Suprapubic skin (tissue), 4 donors: ENCODE measurements around the gene PPP1R2. TPM values are rescaled to one million over a fixed set of nuclear protein-coding genes. Genes with fewer than 3 reads are reported as not detected.

Experiments used
- DNase-seq, 2 donors: peaks; one replicate each; pipeline ENCODE4 v3.0.0-alpha.2; 2019; ENCODE audit warnings: low spot score in 2 of 2
- H3K27ac ChIP-seq: fragments of 200-600 bp; sonication (generic); one replicate; pipeline ENCODE4 v1.5.1; 2019
- H3K27me3 ChIP-seq: fragments of 200-600 bp; sonication (generic); one replicate; pipeline ENCODE4 v1.5.1; 2019
- H3K36me3 ChIP-seq: fragments of 200-600 bp; sonication (generic); one replicate; pipeline ENCODE4 v1.5.1; 2019
- H3K4me1 ChIP-seq: fragments of 200-600 bp; sonication (generic); one replicate; pipeline ENCODE4 v1.5.1; 2019
- H3K4me3 ChIP-seq: fragments of 200-600 bp; sonication (generic); one replicate; pipeline ENCODE4 v1.5.1; 2019; ENCODE audit warnings: mild to moderate bottlenecking
- H3K9me3 ChIP-seq: fragments of 200-600 bp; sonication (generic); one replicate; pipeline ENCODE4 v1.5.1; 2019
- EP300 ChIP-seq: sonication (generic); formaldehyde crosslinking; IDR thresholded peaks from one replicate; pipeline ENCODE4 v1.6.1; 2017; ENCODE audit warnings: antibody characterized with exemption
- POLR2A ChIP-seq, 2 donors: fragments of 450-650 bp; IDR thresholded peaks; one replicate each; pipeline ENCODE4 v1.6.1; 2017; ENCODE audit warnings: antibody characterized with exemption in 2 of 2, mild to moderate bottlenecking in 2 of 2, moderate library complexity in 2 of 2
- POLR2AphosphoS5 ChIP-seq, 3 donors: sonication (generic); formaldehyde crosslinking; IDR thresholded peaks; one replicate each; pipeline ENCODE4 v1.6.1; 2017; ENCODE audit warnings: antibody characterized with exemption in 3 of 3
- WGBS: methylation state at CpG from one replicate; pipeline ENCODE4 v1.1.5; 2018; 5-methylcytosine and 5-hydroxymethylcytosine counted together
- total RNA-seq, 4 donors: library from RNA; depleted of rRNA; stranded (reverse); fragments of >200 nt; gene quantifications; one replicate each; pipeline ENCODE4 v1.1.0, GENCODE V29; 2016
- TF ChIP-seq, protein P1 (sequence below), 2 donors: fragments of 200-600 bp in 1 of 2; fragments of 450-650 bp in 1 of 2; sonication (generic) in 1 of 2; IDR thresholded peaks; one replicate each; pipeline ENCODE4 v1.5.1; 2016 to 2019; ENCODE audit warnings: antibody characterized with exemption in 2 of 2, mild to moderate bottlenecking in 1 of 2, moderate library complexity in 1 of 2

PPP1R2 gene
- total RNA-seq, 4 donors from 2014 or later = 61.7 to 96.0 (median 71.4) TPM

GRCh38 chr3:195535293-195535692, 7.8 kb downstream of the PPP1R2 start:
- H3K4me1 ChIP-seq = peaks cover 39% of the 10 kb centered on the region
- H3K4me3 ChIP-seq = no peak overlapping the region
- DNase-seq = no peak
- no peaks in the 10 kb centered on the region for H3K36me3 ChIP-seq
- H3K27ac ChIP-seq = no peak overlapping the region
- TF ChIP-seq POLR2A (IDR thresholded peaks at IDR 0.05) = no peak
- no peak for TF ChIP-seq EP300
- TF ChIP-seq POLR2AphosphoS5 (IDR thresholded peaks at IDR 0.05) = no peak
- TF ChIP-seq, protein P1, sequence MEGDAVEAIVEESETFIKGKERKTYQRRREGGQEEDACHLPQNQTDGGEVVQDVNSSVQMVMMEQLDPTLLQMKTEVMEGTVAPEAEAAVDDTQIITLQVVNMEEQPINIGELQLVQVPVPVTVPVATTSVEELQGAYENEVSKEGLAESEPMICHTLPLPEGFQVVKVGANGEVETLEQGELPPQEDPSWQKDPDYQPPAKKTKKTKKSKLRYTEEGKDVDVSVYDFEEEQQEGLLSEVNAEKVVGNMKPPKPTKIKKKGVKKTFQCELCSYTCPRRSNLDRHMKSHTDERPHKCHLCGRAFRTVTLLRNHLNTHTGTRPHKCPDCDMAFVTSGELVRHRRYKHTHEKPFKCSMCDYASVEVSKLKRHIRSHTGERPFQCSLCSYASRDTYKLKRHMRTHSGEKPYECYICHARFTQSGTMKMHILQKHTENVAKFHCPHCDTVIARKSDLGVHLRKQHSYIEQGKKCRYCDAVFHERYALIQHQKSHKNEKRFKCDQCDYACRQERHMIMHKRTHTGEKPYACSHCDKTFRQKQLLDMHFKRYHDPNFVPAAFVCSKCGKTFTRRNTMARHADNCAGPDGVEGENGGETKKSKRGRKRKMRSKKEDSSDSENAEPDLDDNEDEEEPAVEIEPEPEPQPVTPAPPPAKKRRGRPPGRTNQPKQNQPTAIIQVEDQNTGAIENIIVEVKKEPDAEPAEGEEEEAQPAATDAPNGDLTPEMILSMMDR (IDR thresholded peaks at IDR 0.05) = no peak
- 73% methylated on average over 5 of the region's 5 CpGs for WGBS
- no peaks in the 10 kb centered on the region for H3K9me3 ChIP-seq
- no peaks in the 10 kb centered on the region for H3K27me3 ChIP-seq

DNA sequence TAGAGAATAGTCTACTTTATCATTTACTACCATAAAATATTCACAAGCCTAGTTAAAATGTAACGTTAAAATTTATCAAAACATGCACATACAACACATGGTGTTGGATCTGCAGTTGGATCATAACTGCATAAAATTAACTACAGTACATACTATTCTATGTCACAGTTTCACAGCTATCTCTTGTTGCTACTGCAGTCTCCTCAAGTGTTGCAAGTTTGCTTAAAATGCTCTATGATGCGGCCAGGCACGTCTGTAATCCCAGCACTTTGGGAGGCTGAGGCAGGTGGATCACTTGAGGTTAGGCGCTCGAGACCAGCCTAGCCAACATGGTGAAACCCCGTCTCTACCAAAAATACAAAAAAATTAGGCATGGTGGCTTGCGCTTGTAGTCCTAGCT, 10.3 kb downstream of the PPP1R2 start:
- 79% methylated on average over 7 of the region's 7 CpGs for WGBS
- H3K27me3 ChIP-seq = no peaks in the 10 kb centered on the region
- peaks cover 18% of the 10 kb centered on the region for H3K4me1 ChIP-seq
- no peak overlapping the region for H3K4me3 ChIP-seq
- no peak overlapping the region for H3K27ac ChIP-seq
- H3K36me3 ChIP-seq = peaks cover 3% of the 10 kb centered on the region
- no peaks in the 10 kb centered on the region for H3K9me3 ChIP-seq
- TF ChIP-seq POLR2AphosphoS5 (IDR thresholded peaks at IDR 0.05) (no peak), EP300 (no peak), POLR2A (IDR thresholded peaks at IDR 0.05) (no peak)
- TF ChIP-seq, protein P1 (IDR thresholded peaks at IDR 0.05) = no peak
- no peak for DNase-seq

DNA sequence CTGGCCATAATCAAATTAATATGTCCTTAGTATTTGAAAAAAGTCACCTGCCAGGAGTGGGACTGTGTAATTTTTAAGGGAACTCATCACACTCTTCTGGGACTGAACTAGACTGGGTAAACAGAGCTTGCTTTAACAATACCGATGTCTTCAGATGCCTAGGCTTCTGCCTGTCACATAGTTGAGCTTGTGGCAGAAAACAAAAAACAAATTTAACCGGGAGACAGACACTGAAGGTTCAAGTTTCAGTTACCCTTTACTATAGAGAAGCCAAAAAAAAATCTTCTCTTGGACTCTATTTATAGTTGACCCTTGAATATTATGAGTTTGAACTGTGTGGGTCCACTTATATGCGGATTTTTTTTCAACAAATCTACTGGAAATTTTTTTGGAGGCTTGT, 10.8 kb downstream of the PPP1R2 start:
- no peak for DNase-seq
- Histone ChIP-seq H3K4me1 (peaks cover 16% of the 10 kb centered on the region), H3K4me3 (no peak overlapping the region), H3K27ac (no peak overlapping the region), H3K27me3 (no peaks in the 10 kb centered on the region), H3K9me3 (no peaks in the 10 kb centered on the region), H3K36me3 (peaks cover 8% of the 10 kb centered on the region)
- TF ChIP-seq, protein P1 (IDR thresholded peaks at IDR 0.05) = no peak
- TF ChIP-seq POLR2AphosphoS5 (IDR thresholded peaks at IDR 0.05) = no peak
- TF ChIP-seq EP300 = no peak
- no peak for TF ChIP-seq POLR2A (IDR thresholded peaks at IDR 0.05)
- 77% methylated on average over 3 of the region's 3 CpGs for WGBS

DNA sequence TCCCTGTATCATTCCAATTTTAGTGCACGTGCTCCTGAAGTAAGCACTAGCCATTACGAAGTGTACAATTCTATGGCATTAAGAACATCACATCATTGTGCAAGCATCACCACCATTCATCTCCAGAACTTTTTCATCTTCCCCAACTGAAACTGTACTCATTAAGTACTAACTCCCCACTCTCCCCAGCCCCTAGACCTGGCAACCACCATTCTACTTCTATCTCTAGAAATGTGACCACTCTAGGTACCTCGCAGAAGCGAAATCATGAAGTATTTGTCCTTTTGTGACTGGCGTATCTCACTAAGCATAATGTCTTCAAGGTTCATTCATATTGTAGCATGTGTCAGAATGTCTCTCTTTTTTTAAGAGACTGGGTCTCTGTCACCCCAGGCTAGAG, 11.4 kb downstream of the PPP1R2 start:
- H3K4me3 ChIP-seq = no peak overlapping the region
- TF ChIP-seq POLR2AphosphoS5 (IDR thresholded peaks at IDR 0.05) = no peak
- TF ChIP-seq POLR2A (IDR thresholded peaks at IDR 0.05) = no peak
- TF ChIP-seq EP300 = no peak
- TF ChIP-seq, protein P1 (IDR thresholded peaks at IDR 0.05) = no peak
- H3K9me3 ChIP-seq = no peaks in the 10 kb centered on the region
- H3K27me3 ChIP-seq = no peaks in the 10 kb centered on the region
- no peak for DNase-seq
- peaks cover 16% of the 10 kb centered on the region for H3K4me1 ChIP-seq
- no peak overlapping the region for H3K27ac ChIP-seq
- H3K36me3 ChIP-seq = peaks cover 15% of the 10 kb centered on the region
- WGBS = 98% methylated on average over 5 of the region's 5 CpGs

- Histone ChIP-seq H3K27ac (no peak overlapping the region), H3K4me1 (no peaks in the 10 kb centered on the region), H3K27me3 (no peaks in the 10 kb centered on the region), H3K36me3 (peaks cover 39% of the 10 kb centered on the region), H3K4me3 (no peak overlapping the region), H3K9me3 (no peaks in the 10 kb centered on the region)
- TF ChIP-seq EP300 (no peak), POLR2A (IDR thresholded peaks at IDR 0.05) (no peak), POLR2AphosphoS5 (IDR thresholded peaks at IDR 0.05) (no peak)
- TF ChIP-seq, protein P1 (IDR thresholded peaks at IDR 0.05) = no peak
- 97% methylated on average over 4 of the region's 4 CpGs for WGBS
- no peak for DNase-seq
Measured at GRCh38 chr3:195526492-195526891, 16.6 kb downstream of the PPP1R2 start.
